Ascending aorta (tissue), 2 donors: Measurements from ENCODE around the gene KCNQ2. TPM values are rescaled to one million over a fixed set of nuclear protein-coding genes. Genes with fewer than 3 reads are reported as not detected.

Experiments
- DNase-seq, 2 donors: peaks; one replicate each; pipeline ENCODE4 v3.0.0-alpha.2; 2019; ENCODE audit warnings: low spot score in 2 of 2
- H3K27ac ChIP-seq, 2 donors: fragments of 200-600 bp; sonication (generic); one replicate each; pipeline ENCODE4 v1.5.1; 2016 to 2017; ENCODE audit warnings: mild to moderate bottlenecking in 1 of 2
- H3K27me3 ChIP-seq: fragments of 200-600 bp; sonication (generic); one replicate; pipeline ENCODE4 v1.5.1; 2017
- H3K36me3 ChIP-seq, 2 donors: fragments of 200-600 bp; sonication (generic); one replicate each; pipeline ENCODE4 v1.5.1; 2016
- H3K4me1 ChIP-seq, 2 donors: fragments of 200-600 bp; sonication (generic); one replicate each; pipeline ENCODE4 v1.5.1; 2016 to 2017; ENCODE audit warnings: mild to moderate bottlenecking in 1 of 2
- H3K4me3 ChIP-seq, 2 donors: fragments of 200-600 bp; sonication (generic); one replicate each; pipeline ENCODE4 v1.5.1; 2016 to 2017; ENCODE audit warnings: mild to moderate bottlenecking in 1 of 2
- H3K9me3 ChIP-seq, 2 donors: fragments of 200-600 bp; sonication (generic); one replicate each; pipeline ENCODE4 v1.5.1; 2016
- intact Hi-C: fragments of 100-400 bp; cut with DNase I; formaldehyde crosslinking; loops from one replicate; pipeline ENCODE4 v1.15.1; 2023
- total RNA-seq: library from RNA; depleted of rRNA; stranded (reverse); fragments of >200 nt; gene quantifications from one replicate; pipeline ENCODE4 v1.1.0, GENCODE V29; 2016
- TF ChIP-seq, protein P1 (sequence below), 3 experiments: fragments of 200-600 bp in 2 of 3; fragments of 450-650 bp in 1 of 3; sonication (generic) in 2 of 3; IDR thresholded peaks; one replicate each; pipeline ENCODE4 v1.5.1; 2016 to 2019; ENCODE audit warnings: antibody characterized with exemption in 3 of 3, mild to moderate bottlenecking in 1 of 3, moderate library complexity in 1 of 3

Gene KCNQ2
- total RNA-seq, 1 donor from 2014 or later, result not detected

DNA sequence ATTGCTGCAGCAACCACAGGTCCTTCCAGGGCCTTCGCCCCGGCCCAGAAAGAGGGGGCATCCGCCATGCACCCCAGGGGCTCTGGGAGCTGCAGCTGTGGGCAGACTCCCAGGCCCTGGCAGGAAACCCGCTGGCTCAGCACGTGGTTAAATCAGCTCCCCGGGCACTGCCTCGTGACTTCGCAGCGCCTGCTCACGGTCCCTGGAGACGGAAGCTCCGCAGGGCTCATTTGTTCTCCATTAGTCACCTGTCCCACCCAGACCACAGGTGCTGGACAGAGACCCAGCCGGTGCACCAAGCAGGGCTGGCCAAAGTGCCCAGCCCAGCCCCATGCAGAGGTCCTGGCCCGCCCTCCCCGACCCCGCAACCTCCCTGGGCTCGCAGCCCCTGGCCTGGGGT, 14.7 kb downstream of the KCNQ2 start:
- Histone ChIP-seq H3K27ac (no peak overlapping the region), H3K27me3 (no peaks in the 10 kb centered on the region)
- DNase-seq, result no peak

DNA sequence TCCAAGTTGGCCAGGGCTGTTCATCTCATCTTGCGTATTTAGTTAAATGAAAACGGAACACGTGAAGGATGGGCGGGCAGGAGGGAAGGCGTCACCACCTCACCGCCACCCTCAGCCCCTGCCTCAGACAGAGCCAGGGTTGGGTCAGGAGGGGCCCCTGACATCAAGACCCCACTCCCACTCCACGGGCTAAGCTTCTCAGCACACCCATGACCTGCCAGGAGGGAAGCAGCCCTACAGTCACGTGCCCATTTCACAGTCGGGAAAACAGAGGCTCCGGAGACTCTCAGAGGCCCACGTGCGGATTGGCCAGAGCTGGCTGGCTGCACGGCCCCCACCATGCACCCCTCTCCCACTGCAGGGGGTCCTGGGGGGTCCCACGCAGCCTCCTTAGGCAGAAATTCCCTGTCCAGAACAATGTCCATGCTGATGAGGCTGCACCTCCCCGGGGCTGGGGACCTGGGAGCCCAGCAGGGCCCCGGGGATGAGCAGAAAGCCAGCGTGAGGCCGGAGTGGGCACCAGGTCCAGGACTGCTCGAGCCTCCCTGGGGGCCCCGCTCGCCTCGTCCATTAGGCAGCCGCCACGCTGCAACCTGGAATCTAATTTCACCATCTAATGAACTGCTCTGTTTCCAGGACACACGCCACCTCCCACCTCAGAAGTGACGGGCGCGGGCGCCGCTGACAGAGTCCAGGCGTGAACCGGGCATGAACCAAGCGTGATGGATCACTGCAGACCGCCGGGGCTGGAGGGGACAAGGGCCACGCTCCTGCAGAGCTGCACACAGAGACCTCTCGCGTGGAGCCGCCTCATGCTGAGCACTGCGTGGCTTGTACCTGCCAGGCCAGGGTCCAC, 15.8 kb downstream of the KCNQ2 start:
- H3K36me3 ChIP-seq, result no peaks in the 10 kb centered on the region
- TF ChIP-seq, protein P1, sequence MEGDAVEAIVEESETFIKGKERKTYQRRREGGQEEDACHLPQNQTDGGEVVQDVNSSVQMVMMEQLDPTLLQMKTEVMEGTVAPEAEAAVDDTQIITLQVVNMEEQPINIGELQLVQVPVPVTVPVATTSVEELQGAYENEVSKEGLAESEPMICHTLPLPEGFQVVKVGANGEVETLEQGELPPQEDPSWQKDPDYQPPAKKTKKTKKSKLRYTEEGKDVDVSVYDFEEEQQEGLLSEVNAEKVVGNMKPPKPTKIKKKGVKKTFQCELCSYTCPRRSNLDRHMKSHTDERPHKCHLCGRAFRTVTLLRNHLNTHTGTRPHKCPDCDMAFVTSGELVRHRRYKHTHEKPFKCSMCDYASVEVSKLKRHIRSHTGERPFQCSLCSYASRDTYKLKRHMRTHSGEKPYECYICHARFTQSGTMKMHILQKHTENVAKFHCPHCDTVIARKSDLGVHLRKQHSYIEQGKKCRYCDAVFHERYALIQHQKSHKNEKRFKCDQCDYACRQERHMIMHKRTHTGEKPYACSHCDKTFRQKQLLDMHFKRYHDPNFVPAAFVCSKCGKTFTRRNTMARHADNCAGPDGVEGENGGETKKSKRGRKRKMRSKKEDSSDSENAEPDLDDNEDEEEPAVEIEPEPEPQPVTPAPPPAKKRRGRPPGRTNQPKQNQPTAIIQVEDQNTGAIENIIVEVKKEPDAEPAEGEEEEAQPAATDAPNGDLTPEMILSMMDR (IDR thresholded peaks at IDR 0.05), result no peak
- no peak for DNase-seq
- H3K27me3 ChIP-seq, result no peaks in the 10 kb centered on the region
- H3K9me3 ChIP-seq, result no peaks in the 10 kb centered on the region
- intact Hi-C loops, result no loop called here
- peaks cover 0 to 5% of the 10 kb centered on the region in 2 donors for H3K4me1 ChIP-seq
- no peak overlapping the region for H3K4me3 ChIP-seq
- H3K27ac ChIP-seq, result no peak overlapping the region

More for the DNA sequence above, 14.7 kb downstream of the KCNQ2 start:
- peaks cover 0 to 5% of the 10 kb centered on the region in 2 donors for H3K4me1 ChIP-seq
- intact Hi-C loops, result no loop called here
- H3K36me3 ChIP-seq, result no peaks in the 10 kb centered on the region
- TF ChIP-seq, protein P1 (IDR thresholded peaks at IDR 0.05), result no peak
- H3K9me3 ChIP-seq, result no peaks in the 10 kb centered on the region
- no peak overlapping the region for H3K4me3 ChIP-seq

DNA sequence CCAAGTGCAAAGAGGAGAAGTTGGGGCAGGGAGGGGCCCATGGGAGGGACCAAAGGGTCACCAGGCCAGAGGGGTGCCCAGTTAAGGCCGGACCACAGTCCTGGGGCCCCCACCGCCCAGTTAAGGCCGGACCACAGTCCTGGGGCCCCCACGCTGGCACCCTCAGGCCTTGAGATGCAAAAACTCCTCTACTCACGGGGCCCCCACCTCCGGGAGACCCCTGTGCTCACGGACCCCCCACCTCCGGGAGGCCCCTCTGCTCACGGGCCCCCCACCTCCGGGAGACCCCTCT, 16.9 kb downstream of the KCNQ2 start:
- Histone ChIP-seq H3K4me1 (peaks cover 0 to 5% of the 10 kb centered on the region in 2 donors), H3K27ac (no peak overlapping the region), H3K27me3 (no peaks in the 10 kb centered on the region), H3K36me3 (no peaks in the 10 kb centered on the region), H3K4me3 (no peak overlapping the region), H3K9me3 (no peaks in the 10 kb centered on the region)
- DNase-seq, result no peak
- TF ChIP-seq, protein P1 (IDR thresholded peaks at IDR 0.05), result no peak
- intact Hi-C loops, result no loop called here

DNA sequence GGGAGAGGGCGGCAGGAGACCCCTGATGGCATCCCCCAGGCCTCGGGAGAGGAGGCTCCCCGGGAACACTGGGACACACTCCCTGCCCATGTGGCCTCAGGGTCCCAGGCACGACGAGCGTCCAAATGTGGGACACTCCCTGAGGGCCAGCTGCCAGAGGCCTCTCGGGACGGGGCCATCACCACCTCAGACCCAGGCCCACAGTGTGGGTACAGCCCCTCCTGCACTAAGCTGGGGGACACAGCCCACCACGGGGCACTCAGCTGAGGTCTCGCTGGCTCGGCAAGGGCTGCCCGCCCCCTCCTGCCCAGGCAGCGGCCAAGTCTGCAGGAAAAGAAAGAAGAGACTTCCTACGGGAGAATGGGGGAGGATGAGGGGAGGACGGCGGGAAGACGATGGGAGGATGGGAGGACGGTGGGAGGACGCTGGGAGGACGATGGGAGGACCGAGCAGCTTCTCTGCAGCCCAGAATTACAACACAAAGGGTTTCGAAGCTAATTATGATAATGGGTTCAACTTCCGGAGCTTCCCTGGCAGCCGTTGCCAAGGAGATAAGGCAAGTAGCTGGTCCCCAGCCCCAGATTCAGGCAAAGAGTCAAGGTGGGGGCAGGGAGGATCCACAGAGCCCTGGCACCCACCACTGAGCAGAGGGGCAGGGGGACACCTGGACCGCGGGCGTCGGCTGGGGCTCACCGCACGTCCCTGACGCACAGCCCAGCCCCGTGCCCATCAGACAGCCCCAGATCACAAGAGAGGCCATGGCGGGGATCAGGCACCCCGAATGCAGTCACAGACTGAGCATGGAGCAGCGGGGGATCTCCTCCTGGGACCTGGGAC, 17.5 kb downstream of the KCNQ2 start:
- peaks cover 0 to 5% of the 10 kb centered on the region in 2 donors for H3K4me1 ChIP-seq
- H3K36me3 ChIP-seq, result no peaks in the 10 kb centered on the region
- DNase-seq, result no peak
- TF ChIP-seq, protein P1 (IDR thresholded peaks at IDR 0.05), result no peak
- intact Hi-C loops, result no loop called here
- H3K9me3 ChIP-seq, result no peaks in the 10 kb centered on the region
- H3K27ac ChIP-seq, result no peak overlapping the region
- no peak overlapping the region for H3K4me3 ChIP-seq
- H3K27me3 ChIP-seq, result no peaks in the 10 kb centered on the region

DNA sequence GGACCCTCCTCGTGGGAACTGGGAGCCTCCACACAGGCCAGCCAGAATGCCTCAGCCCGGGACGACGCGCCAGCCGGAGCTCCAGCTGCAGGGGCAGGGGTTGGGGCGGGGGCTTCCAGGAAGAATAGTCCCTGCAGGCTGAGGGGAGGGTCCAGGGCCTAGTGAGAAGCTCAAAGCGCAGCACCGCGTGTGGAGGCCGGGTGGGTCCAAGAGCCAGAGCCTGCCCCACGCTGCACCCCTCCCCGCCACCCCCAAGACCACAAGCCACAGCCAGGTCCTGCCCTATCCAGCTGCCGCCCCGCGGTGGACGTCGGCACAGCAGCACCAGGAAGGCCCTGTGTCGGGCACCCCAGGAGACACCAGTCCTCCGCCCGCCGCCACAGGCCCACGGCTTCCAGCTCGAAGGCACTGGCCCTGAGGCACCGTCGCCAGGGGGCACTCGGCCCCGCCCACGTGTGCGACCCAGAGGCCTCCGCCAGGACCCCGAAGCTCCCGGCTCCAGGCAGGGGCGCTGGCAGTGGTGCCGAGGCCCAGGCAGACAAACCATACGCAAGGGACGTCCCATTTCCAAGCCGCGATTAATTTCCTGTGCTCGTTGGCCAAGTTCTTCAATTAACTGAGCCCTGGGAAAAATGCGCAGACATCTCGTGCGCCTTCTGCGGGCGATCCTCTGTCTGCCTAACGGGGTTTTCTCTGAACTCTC, 19.5 kb downstream of the KCNQ2 start:
- H3K4me1 ChIP-seq, result peaks cover 0 to 5% of the 10 kb centered on the region in 2 donors
- no peak for DNase-seq
- no peaks in the 10 kb centered on the region for H3K27me3 ChIP-seq
- TF ChIP-seq, protein P1 (IDR thresholded peaks at IDR 0.05), result no peak
- no peak overlapping the region for H3K4me3 ChIP-seq
- H3K27ac ChIP-seq, result no peak overlapping the region
- no peaks in the 10 kb centered on the region for H3K36me3 ChIP-seq
- no peaks in the 10 kb centered on the region for H3K9me3 ChIP-seq
- intact Hi-C loops, result no loop called here
